ENCODE results near the gene SIN3B.

SIN3B gene

GRCh38 chr19:16888629-16889365 is 59.6 kb downstream of the SIN3B start, which contains the start of gene F2RL3:
F2RL3 (plus strand) TSS chr19:16888999; CDS start chr19:16889190, 191 bp downstream.
- no peak for DNase-seq

GRCh38 chr19:16889366-16889882 is 60.2 kb downstream of the SIN3B start:
- no peak for DNase-seq

GRCh38 chr19:16889883-16890460 is 60.8 kb downstream of the SIN3B start:
- no peak for DNase-seq

GRCh38 chr19:16890461-16891184 is 61.4 kb downstream of the SIN3B start:
- DNase-seq, result no peak

GRCh38 chr19:16891696-16892382 is 62.6 kb downstream of the SIN3B start:
- no peak for DNase-seq

GRCh38 chr19:16892436-16892835 is 63.2 kb downstream of the SIN3B start:
- DNase-seq, result no peak

GRCh38 chr19:16892868-16893685 is 63.9 kb downstream of the SIN3B start:
- no peak for DNase-seq

GRCh38 chr19:16893686-16893989 is 64.4 kb downstream of the SIN3B start:
- no peak for DNase-seq

GRCh38 chr19:16894080-16894479 is 64.9 kb downstream of the SIN3B start:
- DNase-seq, result no peak

GRCh38 chr19:16895467-16896145 is 66.4 kb downstream of the SIN3B start:
- DNase-seq, result peak in 3 of 51 donors; percentile 5 to 8 (median 6)

- DNase-seq, result no peak
These were observed 67.2 kb downstream of the SIN3B start for GRCh38 chr19:16896146-16897028.

GRCh38 chr19:16897029-16897855 is 68.0 kb downstream of the SIN3B start:
- DNase-seq, result peak in 47 of 51 donors; percentile 8 to 94 (median 67)

- peak in 2 of 51 donors; percentile 29 to 32 for DNase-seq
These were observed 68.6 kb downstream of the SIN3B start for GRCh38 chr19:16897856-16898161.

GRCh38 chr19:16898361-16899015 is 69.3 kb downstream of the SIN3B start:
- no peak for DNase-seq

GRCh38 chr19:16899566-16900075 is 70.4 kb downstream of the SIN3B start:
- no peak for DNase-seq

- peak in 23 of 51 donors; percentile 7 to 46 (median 25) for DNase-seq
These were observed 72.4 kb downstream of the SIN3B start for GRCh38 chr19:16901491-16902175.

GRCh38 chr19:16902545-16902944 is 73.3 kb downstream of the SIN3B start:
- DNase-seq, result no peak

Measured in hypothalamus (tissue), 51 donors.